Natural killer cell treated with Interleukin-12 subunit alpha and Interleukin-12 subunit beta and Interleukin-15 and Interleukin-18, amount 100 ng/mL, for 72 hours (primary cell): ENCODE data around the gene ABHD2. TPM values are rescaled to one million over a fixed set of nuclear protein-coding genes. Genes with fewer than 3 reads are reported as not detected.

Experiments
- ATAC-seq, 2 donors: fragments of 150-1000 bp; cut with Tn5 transposase in 1 of 2; sonication (Bioruptor Pico), chemical (Tn5 transposase) in 1 of 2; 2 replicates each; pipeline ENCODE4 v1.10.0; 2021
- DNase-seq: peaks from one replicate; pipeline ENCODE4 v3.0.0; 2022; ENCODE audit warnings: low spot score
- H3K27ac Mint-ChIP-seq, 2 donors: 1 replicate in 1 of 2; 2 replicates in 1 of 2; pipeline ENCODE4 v1.8.0; 2022; ENCODE audit warnings: mixed read lengths in 2 of 2, mild to moderate bottlenecking in 1 of 2, moderate library complexity in 1 of 2
- H3K27me3 Mint-ChIP-seq, 2 donors: 1 replicate in 1 of 2; 2 replicates in 1 of 2; pipeline ENCODE4 v1.8.0; 2022; ENCODE audit warnings: mixed read lengths in 2 of 2
- H3K36me3 Mint-ChIP-seq: one replicate; pipeline ENCODE4 v1.8.0; 2022; ENCODE audit warnings: mixed read lengths
- H3K4me1 Mint-ChIP-seq, 2 donors: 1 replicate in 1 of 2; 2 replicates in 1 of 2; pipeline ENCODE4 v1.8.0; 2022; ENCODE audit warnings: low read depth in 2 of 2, mixed read lengths in 2 of 2, mild to moderate bottlenecking in 1 of 2
- H3K4me3 Mint-ChIP-seq: one replicate; pipeline ENCODE4 v1.8.0; 2022; ENCODE audit warnings: mixed read lengths
- H3K9me3 Mint-ChIP-seq: 2 replicates; pipeline ENCODE4 v1.8.0; 2022; ENCODE audit warnings: mixed read lengths
- total RNA-seq, 2 donors: library from RNA; stranded (reverse); gene quantifications; one replicate each; pipeline ENCODE4 v1.2.3, GENCODE V29; 2022

Gene ABHD2
- total RNA-seq, 2 donors from 2014 or later = 130 to 214 TPM

GRCh38 chr15:89201465-89202005 lies 113.3 kb downstream of the ABHD2 start:
- no peak for ATAC-seq
- no peaks in the 10 kb centered on the region for H3K9me3 Mint-ChIP-seq
- H3K4me1 Mint-ChIP-seq = peaks cover 44 to 45% of the 10 kb centered on the region in 2 donors
- H3K4me3 Mint-ChIP-seq = no peak overlapping the region
- H3K36me3 Mint-ChIP-seq = peaks cover 13% of the 10 kb centered on the region
- H3K27ac Mint-ChIP-seq = peak overlapping the region; percentile 31 to 96
- no peaks in the 10 kb centered on the region for H3K27me3 Mint-ChIP-seq
- DNase-seq = no peak

GRCh38 chr15:89203705-89204273 lies 115.5 kb downstream of the ABHD2 start:
- Mint-ChIP-seq H3K9me3 (no peaks in the 10 kb centered on the region), H3K27me3 (no peaks in the 10 kb centered on the region), H3K36me3 (peaks cover 6% of the 10 kb centered on the region), H3K4me1 (peaks cover 43 to 55% of the 10 kb centered on the region in 2 donors), H3K4me3 (peak overlapping the region; percentile 60), H3K27ac (peak overlapping the region; percentile 72 to 96)
- ATAC-seq (peak; percentile 81 to 92), DNase-seq (peak; percentile 74)

GRCh38 chr15:89205991-89206585 lies 117.8 kb downstream of the ABHD2 start:
- peaks cover 43 to 62% of the 10 kb centered on the region in 2 donors for H3K4me1 Mint-ChIP-seq
- peak overlapping the region; percentile 36 to 96 for H3K27ac Mint-ChIP-seq
- H3K36me3 Mint-ChIP-seq = peaks cover 5% of the 10 kb centered on the region
- H3K4me3 Mint-ChIP-seq = peak overlapping the region; percentile 7
- DNase-seq = no peak
- no peaks in the 10 kb centered on the region for H3K9me3 Mint-ChIP-seq
- peak in 1 of 2 donors; percentile 50 for ATAC-seq
- no peaks in the 10 kb centered on the region for H3K27me3 Mint-ChIP-seq

- H3K27ac Mint-ChIP-seq = peak overlapping the region; percentile 36 to 96
- peak; percentile 84 for DNase-seq
- H3K27me3 Mint-ChIP-seq = no peaks in the 10 kb centered on the region
- ATAC-seq = peak; percentile 76 to 86
- peak overlapping the region; percentile 43 for H3K4me3 Mint-ChIP-seq
- H3K4me1 Mint-ChIP-seq = peaks cover 43 to 54% of the 10 kb centered on the region in 2 donors
- H3K9me3 Mint-ChIP-seq = no peaks in the 10 kb centered on the region
- no peaks in the 10 kb centered on the region for H3K36me3 Mint-ChIP-seq
Measured at GRCh38 chr15:89206908-89207331, 118.7 kb downstream of the ABHD2 start.

DNA sequence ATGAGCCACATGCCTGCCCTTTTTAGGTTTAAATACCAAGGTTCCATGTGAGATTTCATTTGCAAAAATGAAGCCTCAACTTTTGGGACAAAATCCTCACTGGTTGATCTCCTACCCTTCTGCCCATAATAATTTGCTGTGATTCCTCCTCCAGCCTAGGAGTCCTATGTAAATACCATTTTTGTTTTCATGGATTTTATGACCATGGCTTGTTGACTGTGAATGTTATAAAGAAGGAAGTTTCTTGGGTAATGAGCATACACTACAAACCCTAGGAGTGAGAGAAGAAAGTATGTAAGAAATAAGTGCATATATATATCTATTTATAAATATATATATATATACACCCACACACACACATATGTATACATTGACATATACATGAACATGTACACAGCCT lies 120.0 kb downstream of the ABHD2 start:
- no peaks in the 10 kb centered on the region for H3K9me3 Mint-ChIP-seq
- H3K27ac Mint-ChIP-seq = peak overlapping the region in 1 of 2 donors; percentile 96
- ATAC-seq (no peak), DNase-seq (no peak)
- H3K4me3 Mint-ChIP-seq = no peak overlapping the region
- H3K36me3 Mint-ChIP-seq = no peaks in the 10 kb centered on the region
- H3K27me3 Mint-ChIP-seq = no peaks in the 10 kb centered on the region
- H3K4me1 Mint-ChIP-seq = peaks cover 35 to 51% of the 10 kb centered on the region in 2 donors

DNA sequence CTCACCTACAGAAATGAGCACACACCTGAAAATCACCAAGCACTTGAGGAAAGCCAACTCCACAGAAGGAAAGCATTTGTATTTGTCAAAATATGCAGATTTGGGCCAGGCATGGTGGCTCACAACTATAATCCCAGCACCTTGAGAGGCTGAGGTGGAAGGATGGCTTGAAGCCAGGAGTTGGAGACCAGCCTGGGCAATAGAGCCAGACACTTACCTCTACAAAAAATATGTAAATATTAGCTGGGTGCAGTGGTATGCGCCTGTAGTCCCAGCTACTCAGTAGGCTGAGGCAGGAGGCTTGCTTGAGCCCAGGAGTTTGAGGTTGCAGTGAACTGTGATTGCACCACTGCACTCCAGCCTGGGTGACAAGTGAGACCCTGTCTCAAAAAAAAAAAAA lies 120.8 kb downstream of the ABHD2 start:
- peaks cover 27 to 43% of the 10 kb centered on the region in 2 donors for H3K4me1 Mint-ChIP-seq
- no peaks in the 10 kb centered on the region for H3K9me3 Mint-ChIP-seq
- DNase-seq (no peak), ATAC-seq (no peak)
- H3K4me3 Mint-ChIP-seq = no peak overlapping the region
- no peaks in the 10 kb centered on the region for H3K27me3 Mint-ChIP-seq
- peak overlapping the region in 1 of 2 donors; percentile 37 for H3K27ac Mint-ChIP-seq
- H3K36me3 Mint-ChIP-seq = no peaks in the 10 kb centered on the region

DNA sequence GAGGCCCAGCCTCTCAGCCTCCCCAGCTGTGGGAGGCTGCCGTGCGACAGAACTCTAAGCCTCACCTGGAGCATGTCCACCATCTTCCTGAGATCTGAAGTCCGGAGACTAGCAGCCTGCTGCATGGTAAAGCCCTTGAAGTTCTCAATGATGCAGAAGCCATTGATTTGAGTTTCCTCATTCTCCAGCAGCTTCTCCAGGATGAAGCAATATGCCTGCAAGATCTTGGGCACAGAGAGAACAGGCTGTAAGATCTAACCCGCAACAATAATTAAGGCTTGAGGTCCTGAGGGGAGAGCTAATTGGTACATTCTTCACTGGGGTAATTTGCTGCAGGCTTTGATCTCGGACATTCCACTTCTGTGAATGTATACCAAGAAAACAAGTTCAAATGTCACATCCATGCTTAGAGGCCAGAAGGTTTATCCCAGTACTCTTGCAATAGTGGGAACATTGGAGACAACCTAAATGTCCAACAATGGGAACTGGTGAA lies 123.5 kb downstream of the ABHD2 start:
- Mint-ChIP-seq H3K27me3 (no peaks in the 10 kb centered on the region), H3K36me3 (no peaks in the 10 kb centered on the region), H3K9me3 (no peaks in the 10 kb centered on the region), H3K4me1 (peaks cover 12 to 35% of the 10 kb centered on the region in 2 donors), H3K27ac (peak overlapping the region in 1 of 2 donors; percentile 48), H3K4me3 (no peak overlapping the region)
- DNase-seq = no peak
- ATAC-seq = no peak

GRCh38 chr15:89215627-89216026 lies 127.4 kb downstream of the ABHD2 start:
- Mint-ChIP-seq H3K27ac (peak overlapping the region in 1 of 2 donors; percentile 72), H3K4me1 (peaks cover 0 to 20% of the 10 kb centered on the region in 2 donors), H3K4me3 (no peak overlapping the region), H3K27me3 (no peaks in the 10 kb centered on the region), H3K36me3 (no peaks in the 10 kb centered on the region), H3K9me3 (no peaks in the 10 kb centered on the region)
- DNase-seq (no peak), ATAC-seq (peak in 1 of 2 donors; percentile 65)

DNA sequence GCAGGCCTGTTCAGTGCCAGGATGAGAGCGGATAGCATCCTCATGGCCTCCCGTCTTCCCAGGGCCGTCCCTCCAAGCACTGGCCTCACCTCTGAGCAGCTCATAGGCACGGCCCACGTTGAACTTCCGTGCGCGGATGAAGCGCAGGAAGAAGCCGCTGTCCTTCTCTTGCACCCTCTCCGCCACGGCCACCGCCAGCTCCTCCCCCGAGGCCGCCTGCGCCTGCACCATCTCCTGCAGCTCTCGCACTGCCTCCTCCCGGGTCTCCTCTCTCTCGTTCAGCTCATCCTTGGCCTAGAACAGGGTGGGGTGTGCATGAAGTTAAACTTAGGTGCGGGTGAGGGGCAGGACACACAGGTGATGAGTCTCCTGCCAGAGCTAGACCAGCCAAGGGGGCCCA lies 128.8 kb downstream of the ABHD2 start:
- H3K4me1 Mint-ChIP-seq = peaks cover 0 to 18% of the 10 kb centered on the region in 2 donors
- no peaks in the 10 kb centered on the region for H3K36me3 Mint-ChIP-seq
- ATAC-seq (no peak), DNase-seq (no peak)
- no peak overlapping the region for H3K4me3 Mint-ChIP-seq
- H3K27ac Mint-ChIP-seq = peak overlapping the region in 1 of 2 donors; percentile 72
- no peaks in the 10 kb centered on the region for H3K9me3 Mint-ChIP-seq
- H3K27me3 Mint-ChIP-seq = no peaks in the 10 kb centered on the region

DNA sequence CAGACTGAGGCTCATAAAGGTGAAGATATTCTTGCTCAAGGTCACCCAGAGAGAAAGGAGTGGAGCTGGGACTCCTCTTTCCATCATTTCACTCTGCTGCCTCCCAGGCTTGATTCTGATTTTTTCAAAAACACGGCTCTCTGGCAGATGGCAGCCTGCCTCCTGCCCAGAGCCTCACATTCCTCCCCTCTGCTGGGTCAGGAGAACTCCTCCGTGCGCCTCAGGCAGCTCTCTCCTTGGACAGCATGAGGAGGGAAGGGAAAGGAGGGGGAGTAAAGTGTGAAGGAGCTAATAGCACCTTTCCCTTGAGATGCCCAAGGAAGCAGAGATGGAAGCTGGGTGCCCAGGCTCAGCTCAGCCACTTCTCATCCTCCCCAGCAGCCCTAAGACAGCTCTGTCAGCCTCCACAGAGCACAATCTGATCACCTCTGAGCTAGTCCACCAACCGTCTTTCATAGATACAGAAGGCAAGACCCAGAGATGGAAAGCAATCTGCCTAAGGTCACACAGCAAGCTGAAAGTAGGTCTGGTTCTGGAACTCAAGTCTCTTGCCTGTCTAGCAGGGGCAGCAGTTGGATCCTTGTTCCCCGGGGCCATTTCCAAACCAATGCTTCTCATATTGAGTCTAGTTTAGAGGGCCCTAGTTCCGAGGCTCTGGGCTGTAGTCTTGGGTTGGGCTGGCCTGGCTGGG lies 129.6 kb downstream of the ABHD2 start:
- Mint-ChIP-seq H3K27me3 (no peaks in the 10 kb centered on the region), H3K27ac (peak overlapping the region in 1 of 2 donors; percentile 72), H3K9me3 (no peaks in the 10 kb centered on the region), H3K36me3 (no peaks in the 10 kb centered on the region), H3K4me1 (peaks cover 0 to 18% of the 10 kb centered on the region in 2 donors), H3K4me3 (no peak overlapping the region)
- ATAC-seq = peak in 1 of 2 donors; percentile 24
- DNase-seq = no peak

- H3K27me3 Mint-ChIP-seq = no peaks in the 10 kb centered on the region
- DNase-seq = no peak
- no peaks in the 10 kb centered on the region for H3K9me3 Mint-ChIP-seq
- no peak overlapping the region for H3K4me3 Mint-ChIP-seq
- peak overlapping the region in 1 of 2 donors; percentile 72 for H3K27ac Mint-ChIP-seq
- peaks cover 0 to 18% of the 10 kb centered on the region in 2 donors for H3K4me1 Mint-ChIP-seq
- ATAC-seq = no peak
- no peaks in the 10 kb centered on the region for H3K36me3 Mint-ChIP-seq
Measured at GRCh38 chr15:89218531-89218930, 130.3 kb downstream of the ABHD2 start.

- Mint-ChIP-seq H3K4me1 (peaks cover 0 to 6% of the 10 kb centered on the region in 2 donors), H3K36me3 (no peaks in the 10 kb centered on the region), H3K9me3 (no peaks in the 10 kb centered on the region), H3K27ac (no peak within 1 kb of the TSS), H3K4me3 (no peak within 1 kb of the TSS), H3K27me3 (no peaks in the 10 kb centered on the region)
- ATAC-seq (no peak), DNase-seq (no peak)
Measured at GRCh38 chr15:89221543-89221942, 133.3 kb downstream of the ABHD2 start, which contains the start of gene RLBP1. RLBP1 (minus strand) TSS chr15:89221579; CDS start chr15:89218975, 2,604 bp downstream.

- peaks cover 0 to 5% of the 10 kb centered on the region in 2 donors for H3K4me1 Mint-ChIP-seq
- H3K9me3 Mint-ChIP-seq = no peaks in the 10 kb centered on the region
- no peak overlapping the region for H3K4me3 Mint-ChIP-seq
- peaks cover 0 to under 1% of the 10 kb centered on the region in 2 donors for H3K27me3 Mint-ChIP-seq
- ATAC-seq (no peak), DNase-seq (no peak)
- no peak overlapping the region for H3K27ac Mint-ChIP-seq
- H3K36me3 Mint-ChIP-seq = no peaks in the 10 kb centered on the region
Measured at GRCh38 chr15:89225588-89225987, 137.3 kb downstream of the ABHD2 start.
